H9 (cell line): ENCODE data around the gene GSE1. TPM values are rescaled to one million over a fixed set of nuclear protein-coding genes. Genes with fewer than 3 reads are reported as not detected.

Source experiments
- DNase-seq: peaks from one replicate; pipeline ENCODE4 v3.0.0-alpha.2; 2017
- H2AFZ ChIP-seq: one replicate; pipeline ENCODE4 v1.6.1; 2013; ENCODE audit warnings: mild to moderate bottlenecking, low read length, control low read depth, moderate library complexity
- H2AK5ac ChIP-seq: 2 replicates; pipeline ENCODE4 v1.6.1; 2013; ENCODE audit warnings: low read length, control low read depth, mixed read lengths; ENCODE audit not compliant: insufficient read length
- H2BK120ac ChIP-seq: one replicate; pipeline ENCODE4 v1.6.1; 2013; ENCODE audit warnings: low read depth, mild to moderate bottlenecking, low read length, control low read depth, inconsistent platforms; ENCODE audit not compliant: poor library complexity, severe bottlenecking
- H2BK12ac ChIP-seq: 2 replicates; pipeline ENCODE4 v1.6.1; 2013; ENCODE audit warnings: low read length, control low read depth, mixed read lengths, low read depth; ENCODE audit not compliant: insufficient read length
- H2BK15ac ChIP-seq: 2 replicates; pipeline ENCODE4 v1.6.1; 2013; ENCODE audit warnings: low read depth, low read length, control low read depth
- H2BK20ac ChIP-seq: one replicate; pipeline ENCODE4 v1.6.1; 2013; ENCODE audit warnings: low read depth, mild to moderate bottlenecking, low read length, control low read depth, inconsistent platforms; ENCODE audit not compliant: poor library complexity, severe bottlenecking
- H2BK5ac ChIP-seq: 2 replicates; pipeline ENCODE4 v1.6.1; 2013; ENCODE audit warnings: low read length, control low read depth, mixed read lengths; ENCODE audit not compliant: insufficient read length
- H3K14ac ChIP-seq: 2 replicates; pipeline ENCODE4 v1.6.1; 2013; ENCODE audit warnings: low read length, control low read depth; ENCODE audit not compliant: insufficient read depth
- H3K18ac ChIP-seq: 2 replicates; pipeline ENCODE4 v1.6.1; 2013; ENCODE audit warnings: low read depth, mild to moderate bottlenecking, mixed read lengths, low read length, control low read depth; ENCODE audit not compliant: insufficient read length
- H3K23ac ChIP-seq: 2 replicates; pipeline ENCODE4 v1.6.1; 2013; ENCODE audit warnings: low read length, control low read depth, mixed read lengths, low read depth; ENCODE audit not compliant: insufficient read length
- H3K23me2 ChIP-seq: 2 replicates; pipeline ENCODE4 v1.6.1; 2013; ENCODE audit warnings: low read depth, mild to moderate bottlenecking, mixed read lengths, low read length, control low read depth; ENCODE audit not compliant: insufficient read length, poor library complexity, severe bottlenecking
- H3K27ac ChIP-seq: 2 replicates; pipeline ENCODE4 v1.5.1; 2013; ENCODE audit warnings: low read length, control low read depth, mixed read lengths, low read depth; ENCODE audit not compliant: insufficient read length
- H3K27me3 ChIP-seq: 2 replicates; pipeline ENCODE4 v1.6.1; 2013; ENCODE audit warnings: low read length, control low read depth, inconsistent platforms; ENCODE audit not compliant: insufficient read depth
- H3K4ac ChIP-seq: 2 replicates; pipeline ENCODE4 v1.6.1; 2013; ENCODE audit warnings: low read depth, mild to moderate bottlenecking, control low read depth, inconsistent platforms, low read length, moderate library complexity
- H3K4me1 ChIP-seq: 2 replicates; pipeline ENCODE4 v1.6.1; 2013; ENCODE audit warnings: low read length, control low read depth, inconsistent platforms; ENCODE audit not compliant: insufficient read depth
- H3K4me2 ChIP-seq: 2 replicates; pipeline ENCODE4 v1.6.1; 2013; ENCODE audit warnings: low read length, control low read depth, mixed read lengths; ENCODE audit not compliant: insufficient read length, insufficient read depth
- H3K56ac ChIP-seq: 2 replicates; pipeline ENCODE4 v1.6.1; 2013; ENCODE audit warnings: low read depth, mild to moderate bottlenecking, mixed read lengths, low read length, control low read depth; ENCODE audit not compliant: insufficient read length
- H3K79me1 ChIP-seq: 2 replicates; pipeline ENCODE4 v1.6.1; 2013; ENCODE audit warnings: low read depth, mild to moderate bottlenecking, moderate library complexity, low read length, control low read depth, inconsistent platforms; ENCODE audit not compliant: insufficient read depth, poor library complexity, severe bottlenecking
- H3K79me2 ChIP-seq: 2 replicates; pipeline ENCODE4 v1.6.1; 2013; ENCODE audit warnings: low read length, control low read depth, inconsistent platforms; ENCODE audit not compliant: insufficient read depth
- H3K9ac ChIP-seq: 2 replicates; pipeline ENCODE4 v1.6.1; 2013; ENCODE audit warnings: low read length, control low read depth, mixed read lengths; ENCODE audit not compliant: insufficient read length; ENCODE audit errors: extremely low read depth
- H3K9me3 ChIP-seq: one replicate; pipeline ENCODE4 v1.6.1; 2013; ENCODE audit warnings: low read depth, low read length, inconsistent platforms; ENCODE audit not compliant: control insufficient read depth
- H3T11ph ChIP-seq: one replicate; pipeline ENCODE4 v1.6.1; 2013; ENCODE audit warnings: mild to moderate bottlenecking, low read length, control low read depth, inconsistent platforms
- H4K20me1 ChIP-seq: one replicate; pipeline ENCODE4 v1.6.1; 2013; ENCODE audit not compliant: control insufficient read depth, insufficient read length, insufficient read depth
- H4K5ac ChIP-seq: 2 replicates; pipeline ENCODE4 v1.6.1; 2013; ENCODE audit warnings: low read depth, mild to moderate bottlenecking, mixed read lengths, low read length, control low read depth; ENCODE audit not compliant: insufficient read length
- H4K8ac ChIP-seq: replicated peaks from 2 replicates; pipeline ENCODE4 v1.6.1; 2013; ENCODE audit warnings: low read length, control low read depth, mixed read lengths, low read depth; ENCODE audit not compliant: insufficient read length
- H4K91ac ChIP-seq: 2 replicates; pipeline ENCODE4 v1.6.1; 2013; ENCODE audit warnings: low read depth, mild to moderate bottlenecking, moderate library complexity, mixed read lengths, low read length, control low read depth; ENCODE audit not compliant: insufficient read length
- H3K27ac Mint-ChIP-seq, 3 experiments: 2 replicates in 2 of 3; 3 replicates in 1 of 3; pipeline ENCODE4 v1.8.0; 2020 to 2021; ENCODE audit warnings: mixed read lengths in 3 of 3, mild to moderate bottlenecking in 1 of 3, moderate library complexity in 1 of 3
- H3K27me3 Mint-ChIP-seq: 2 replicates; pipeline ENCODE4 v1.8.0; 2021; ENCODE audit warnings: low read depth, mild to moderate bottlenecking, moderate library complexity, mixed read lengths
- H3K36me3 Mint-ChIP-seq, 3 experiments: 2 replicates in 2 of 3; 3 replicates in 1 of 3; pipeline ENCODE4 v1.8.0; 2020 to 2021; ENCODE audit warnings: low read depth in 3 of 3, mixed read lengths in 3 of 3; ENCODE audit not compliant: insufficient read depth in 1 of 3
- H3K4me1 Mint-ChIP-seq, 2 experiments: 2 replicates each; pipeline ENCODE4 v1.8.0; 2020; ENCODE audit warnings: mixed read lengths in 2 of 2
- H3K4me3 Mint-ChIP-seq, 2 experiments: 2 replicates in 1 of 2; 3 replicates in 1 of 2; pipeline ENCODE4 v1.8.0; 2020 to 2021; ENCODE audit warnings: mild to moderate bottlenecking in 2 of 2, mixed read lengths in 2 of 2, moderate library complexity in 1 of 2
- H3K9me3 Mint-ChIP-seq, 2 experiments: 2 replicates in 1 of 2; 3 replicates in 1 of 2; pipeline ENCODE4 v1.8.0; 2020; ENCODE audit warnings: mild to moderate bottlenecking in 2 of 2, mixed read lengths in 2 of 2, moderate library complexity in 1 of 2
- WGBS: extraction: QIAGEN DNeasy Blood & Tissue Kit; methylation state at CpG from one replicate; pipeline ENCODE4 v1.1.7; 2013; ENCODE audit warnings: missing lambda C conversion rate, low lambda C conversion rate, mixed read lengths; ENCODE audit not compliant: insufficient read length; ENCODE audit errors: extremely low coverage; 5-methylcytosine and 5-hydroxymethylcytosine counted together
- total RNA-seq: library from RNA; stranded (reverse); gene quantifications from 2 replicates; pipeline ENCODE4 v1.2.1, GENCODE V29; 2021
- TF ChIP-seq, protein P1 (sequence below): fragments of 200-600 bp; sonication (generic); conservative IDR thresholded peaks from 3 replicates; pipeline ENCODE4 v1.8.0; 2021; ENCODE audit warnings: antibody characterized with exemption, mild to moderate bottlenecking

The GSE1 gene
- total RNA-seq, 1 experiment from 2014 or later = 125 TPM

DNA sequence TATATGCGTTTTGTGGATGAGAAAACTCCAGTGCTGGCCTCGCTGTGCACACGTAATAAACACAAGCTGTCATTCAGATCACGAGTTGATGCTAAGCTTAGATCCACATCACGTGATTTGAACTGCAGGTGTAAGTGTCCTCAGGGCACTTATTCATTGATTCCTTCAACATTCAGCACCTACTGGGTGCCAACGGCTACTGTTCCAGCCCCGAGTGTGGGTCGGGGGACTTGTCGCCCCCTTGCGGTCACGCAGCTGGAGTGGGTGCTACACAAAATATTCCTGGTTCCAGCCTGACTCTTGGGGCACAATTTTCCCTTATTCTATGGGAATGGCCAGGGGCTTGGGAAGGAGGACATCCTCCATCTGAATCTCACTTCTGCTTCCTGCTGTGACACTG lies 105.6 kb downstream of the GSE1 start:
- Histone ChIP-seq H2AFZ (no peak overlapping the region), H3K4ac (no peak overlapping the region), H3K18ac (no peak overlapping the region), H4K91ac (no peak overlapping the region), H2BK12ac (no peak overlapping the region), H2BK15ac (no peak overlapping the region), H4K20me1 (no peaks in the 10 kb centered on the region), H3K79me1 (no peaks in the 10 kb centered on the region), H3K56ac (no peak overlapping the region), H3K4me1 (peaks cover 3% of the 10 kb centered on the region; the same call in 1 of the 2 replicates), H3K4me2 (no peak overlapping the region), H3K14ac (no peak overlapping the region), H3T11ph (no peak overlapping the region), H3K79me2 (no peaks in the 10 kb centered on the region), H3K23ac (no peak overlapping the region), H2BK120ac (no peak overlapping the region), H2BK5ac (no peak overlapping the region), H3K23me2 (peaks cover 9% of the 10 kb centered on the region), H3K27ac (no peak overlapping the region), H4K8ac (no peak overlapping the region), H2BK20ac (no peak overlapping the region), H3K27me3 (peaks cover 3% of the 10 kb centered on the region; the same call in 1 of the 2 replicates), H2AK5ac (no peak overlapping the region), H3K9ac (no peak overlapping the region), H3K9me3 (no peaks in the 10 kb centered on the region), H4K5ac (no peak overlapping the region)
- H3K27ac Mint-ChIP-seq = no peak overlapping the region
- TF ChIP-seq, protein P1, sequence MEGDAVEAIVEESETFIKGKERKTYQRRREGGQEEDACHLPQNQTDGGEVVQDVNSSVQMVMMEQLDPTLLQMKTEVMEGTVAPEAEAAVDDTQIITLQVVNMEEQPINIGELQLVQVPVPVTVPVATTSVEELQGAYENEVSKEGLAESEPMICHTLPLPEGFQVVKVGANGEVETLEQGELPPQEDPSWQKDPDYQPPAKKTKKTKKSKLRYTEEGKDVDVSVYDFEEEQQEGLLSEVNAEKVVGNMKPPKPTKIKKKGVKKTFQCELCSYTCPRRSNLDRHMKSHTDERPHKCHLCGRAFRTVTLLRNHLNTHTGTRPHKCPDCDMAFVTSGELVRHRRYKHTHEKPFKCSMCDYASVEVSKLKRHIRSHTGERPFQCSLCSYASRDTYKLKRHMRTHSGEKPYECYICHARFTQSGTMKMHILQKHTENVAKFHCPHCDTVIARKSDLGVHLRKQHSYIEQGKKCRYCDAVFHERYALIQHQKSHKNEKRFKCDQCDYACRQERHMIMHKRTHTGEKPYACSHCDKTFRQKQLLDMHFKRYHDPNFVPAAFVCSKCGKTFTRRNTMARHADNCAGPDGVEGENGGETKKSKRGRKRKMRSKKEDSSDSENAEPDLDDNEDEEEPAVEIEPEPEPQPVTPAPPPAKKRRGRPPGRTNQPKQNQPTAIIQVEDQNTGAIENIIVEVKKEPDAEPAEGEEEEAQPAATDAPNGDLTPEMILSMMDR = peak; percentile 86
- DNase-seq = peak; percentile 67
- H3K4me1 Mint-ChIP-seq = peaks cover 12 to 22% of the 10 kb centered on the region in 2 experiments
- no peaks in the 10 kb centered on the region for H3K36me3 Mint-ChIP-seq
- WGBS = no CpG with 5 or more reads among the region's 11 CpGs
- no peak overlapping the region for H3K4me3 Mint-ChIP-seq
- H3K27me3 Mint-ChIP-seq = peaks cover 21% of the 10 kb centered on the region
- H3K9me3 Mint-ChIP-seq = no peaks in the 10 kb centered on the region
